Measurements from ENCODE around the gene CDC25A.
"Not testable (repeated sequence)": the region's sequence is repeated elsewhere in the genome, so short reads cannot be mapped to it uniquely, and the experiment has no call there.

GRCh38 chr3:48210534-48210933 is 22.3 kb upstream of the CDC25A start:
- not testable (repeated sequence) for TF ChIP-seq POLR2A (IDR thresholded peaks at IDR 0.05; ENCODE audit: borderline replicate concordance, extremely low read depth, insufficient read depth, insufficient read length); CTCF (IDR thresholded peaks at IDR 0.05 in 2 of 3, conservative IDR thresholded peaks at IDR 0.05 in 1 of 3; ENCODE audit: borderline replicate concordance in 1 of 3, insufficient read depth in 1 of 3, low read depth in 2 of 3, low read length in 2 of 3); REST (IDR thresholded peaks at IDR 0.05; ENCODE audit: low read depth); SRF (IDR thresholded peaks at IDR 0.05; ENCODE audit: low read depth); POLR2AphosphoS5 (IDR thresholded peaks at IDR 0.05; ENCODE audit: low read depth, low read length); ZNF274 (IDR thresholded peaks at IDR 0.05; ENCODE audit: low read depth, low read length); CEBPB (IDR thresholded peaks at IDR 0.05; ENCODE audit: low read depth); SIN3A (IDR thresholded peaks at IDR 0.05; ENCODE audit: low read depth); RAD21 (IDR thresholded peaks at IDR 0.05; ENCODE audit: low read depth); ATF3 (IDR thresholded peaks at IDR 0.05); EZH2 (IDR thresholded peaks at IDR 0.05); FOSL1 (IDR thresholded peaks at IDR 0.05; ENCODE audit: low read depth)

Data from HCT116 (cell line).